Activated T-cell treated with anti-CD3 and anti-CD28 coated beads, Interleukin-2, amount 50 U/mL, for 1 hour (primary cell): Measurements from ENCODE around the gene AQP3.
"Not testable (repeated sequence)": the region's sequence is repeated elsewhere in the genome, so short reads cannot be mapped to it uniquely, and the experiment has no call there.

Experiments
- DNase-seq: peaks from one replicate; pipeline ENCODE4 v3.0.0-alpha.2; 2020

The AQP3 gene

DNA sequence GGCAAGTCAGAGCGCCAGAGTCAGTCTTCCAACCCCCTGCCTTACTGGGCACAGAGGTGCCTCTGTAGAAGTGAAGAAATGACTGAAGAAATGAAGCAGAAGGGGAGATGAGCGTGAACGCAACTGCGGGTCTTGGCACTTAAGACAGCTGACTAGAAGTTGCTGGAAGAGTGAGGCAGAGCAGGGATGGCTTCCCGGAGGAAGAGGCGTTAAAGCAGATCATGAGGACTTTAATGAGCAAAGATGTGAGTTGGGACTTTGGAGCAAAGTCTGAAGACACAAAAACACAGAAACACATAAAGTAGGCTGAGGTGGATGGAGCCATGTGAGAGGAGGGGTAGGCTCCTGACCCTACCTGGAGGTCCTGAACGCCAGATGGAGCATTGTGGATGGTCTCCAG, 7.2 kb downstream of the AQP3 start:
- no peak for DNase-seq

DNA sequence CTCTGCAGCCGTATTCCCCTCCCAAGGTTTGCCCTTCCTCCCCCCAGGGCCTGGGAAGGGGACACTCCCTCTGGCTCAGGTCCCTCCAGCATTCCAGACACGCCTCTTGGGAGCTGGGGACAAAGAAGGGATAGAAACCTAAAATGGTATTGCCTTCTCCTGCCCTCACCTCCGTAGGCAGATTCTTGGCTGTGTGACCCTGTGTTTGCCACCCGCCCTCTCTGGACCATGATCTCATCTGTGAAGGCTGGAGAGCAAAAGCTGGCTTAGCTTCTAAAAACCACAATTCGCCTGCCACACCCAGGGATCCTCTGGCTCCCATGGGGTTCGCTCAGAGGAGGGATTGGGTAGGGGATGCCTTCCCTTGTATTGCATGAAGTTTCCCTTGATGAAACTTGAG, 7.7 kb downstream of the AQP3 start:
- no peak for DNase-seq

DNA sequence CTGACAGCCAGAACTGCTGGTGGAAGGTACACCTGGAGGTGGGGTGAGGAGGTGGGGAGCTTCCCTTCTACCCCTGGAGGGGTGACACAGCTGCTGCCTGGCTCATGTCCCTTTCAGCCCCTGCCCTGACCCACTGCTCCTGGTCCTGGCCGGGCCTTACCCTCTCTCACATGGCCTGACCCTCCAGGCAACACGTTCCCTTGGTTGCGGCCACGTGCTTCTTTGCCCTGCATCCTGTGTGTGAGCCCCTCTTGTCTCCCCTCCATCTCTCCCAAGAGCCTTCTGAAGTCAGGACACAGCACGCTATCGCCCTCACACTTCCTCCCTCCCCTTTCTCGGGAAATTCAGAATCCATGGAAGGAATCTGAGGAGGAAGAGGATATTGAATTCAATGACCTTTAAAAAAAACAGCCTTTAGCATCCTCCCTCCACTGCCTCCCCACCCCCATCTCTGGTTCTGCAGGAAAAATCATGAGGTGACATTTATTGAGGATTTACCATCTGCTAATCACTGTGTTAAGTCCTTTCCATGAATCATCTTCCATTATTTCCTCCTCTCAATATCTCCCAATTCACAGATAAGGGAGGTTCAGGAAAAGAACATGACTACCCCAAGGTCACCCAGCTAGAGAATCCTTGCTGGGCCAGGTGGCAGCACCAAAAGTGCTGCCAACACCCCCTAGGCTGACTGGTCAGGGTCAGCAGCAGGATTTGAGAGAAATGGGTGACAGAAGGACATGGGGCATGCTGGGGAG, 8.3 kb downstream of the AQP3 start:
- DNase-seq: no peak

DNA sequence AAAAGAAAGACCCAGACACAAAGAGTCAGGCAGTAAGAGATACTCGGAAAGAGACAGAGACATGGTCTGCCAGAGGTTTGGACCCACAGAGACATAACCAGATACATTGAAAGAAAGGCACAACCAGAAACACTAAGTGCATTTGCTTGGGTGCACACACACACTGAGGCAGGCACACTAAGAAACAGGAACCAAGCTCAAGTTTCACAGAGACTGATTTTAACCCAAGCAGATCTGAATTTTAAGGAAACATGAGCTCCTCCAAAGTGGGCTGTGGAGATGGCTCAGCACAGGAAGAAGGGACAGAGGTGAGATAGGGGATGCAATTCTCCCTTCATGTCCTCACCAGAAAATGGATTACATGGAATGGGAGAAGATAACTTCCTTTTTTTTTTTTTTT, 9.5 kb downstream of the AQP3 start:
- DNase-seq: no peak

DNA sequence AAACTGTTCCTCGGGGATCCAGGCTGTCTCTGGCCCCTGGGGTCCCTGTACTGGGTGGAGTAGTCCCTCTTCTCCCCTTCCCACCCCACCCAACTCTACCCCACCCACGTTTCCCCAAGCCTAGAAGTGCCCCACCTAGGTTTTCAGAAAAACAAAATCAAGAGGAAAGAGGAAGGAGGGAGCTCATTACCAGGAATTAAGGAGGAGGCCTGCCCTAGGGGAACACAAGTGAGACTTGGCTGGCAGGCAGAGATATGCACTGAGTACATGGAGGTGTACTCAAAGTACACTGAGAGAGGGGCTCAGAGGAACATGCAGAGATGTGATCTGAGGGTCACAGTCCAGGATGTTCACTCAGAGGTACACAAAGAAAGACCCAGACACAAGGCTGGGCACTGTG, 10.2 kb downstream of the AQP3 start:
- no peak for DNase-seq

DNA sequence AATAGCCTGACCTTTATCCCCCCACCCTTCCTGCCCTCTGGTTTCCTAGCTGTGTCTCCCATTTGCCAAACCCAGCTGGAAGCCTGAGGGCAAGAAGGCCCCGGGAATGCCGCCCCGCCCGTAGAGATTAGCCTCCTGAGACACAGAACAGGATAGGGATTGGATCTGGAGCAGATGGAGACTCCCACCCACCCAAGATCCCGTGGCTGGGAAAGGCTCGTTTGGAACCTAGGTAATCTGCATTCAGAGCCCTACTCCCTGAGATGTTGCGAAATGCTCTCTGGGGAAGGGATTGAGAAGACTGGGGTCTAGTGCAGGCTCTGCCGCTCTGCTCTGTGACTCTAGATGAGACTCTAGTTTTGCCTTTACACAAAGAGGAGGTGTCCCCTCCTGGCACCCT, 10.9 kb downstream of the AQP3 start:
- no peak for DNase-seq

DNA sequence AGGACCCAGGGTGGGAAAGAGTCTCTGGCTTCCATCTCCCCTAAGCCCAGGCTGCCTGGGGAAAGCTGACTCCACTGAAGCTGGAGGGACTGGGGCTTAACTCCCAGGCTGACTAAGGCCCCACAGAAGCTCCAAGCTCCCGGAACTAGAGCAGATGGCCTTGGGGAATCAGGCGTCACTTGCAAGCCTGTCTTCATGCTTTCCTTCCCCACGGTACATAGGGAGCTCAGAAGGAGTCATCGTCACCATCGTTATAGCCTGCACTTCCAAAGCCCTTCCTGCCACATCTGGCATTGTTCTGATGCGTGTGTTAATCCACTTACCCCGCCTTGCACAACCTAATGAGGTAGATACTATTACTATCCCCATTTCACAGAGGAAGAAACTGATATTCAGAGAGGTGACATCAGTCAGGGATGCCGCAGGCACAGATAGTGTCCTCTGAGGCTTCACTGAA, 11.5 kb downstream of the AQP3 start:
- DNase-seq: no peak

DNA sequence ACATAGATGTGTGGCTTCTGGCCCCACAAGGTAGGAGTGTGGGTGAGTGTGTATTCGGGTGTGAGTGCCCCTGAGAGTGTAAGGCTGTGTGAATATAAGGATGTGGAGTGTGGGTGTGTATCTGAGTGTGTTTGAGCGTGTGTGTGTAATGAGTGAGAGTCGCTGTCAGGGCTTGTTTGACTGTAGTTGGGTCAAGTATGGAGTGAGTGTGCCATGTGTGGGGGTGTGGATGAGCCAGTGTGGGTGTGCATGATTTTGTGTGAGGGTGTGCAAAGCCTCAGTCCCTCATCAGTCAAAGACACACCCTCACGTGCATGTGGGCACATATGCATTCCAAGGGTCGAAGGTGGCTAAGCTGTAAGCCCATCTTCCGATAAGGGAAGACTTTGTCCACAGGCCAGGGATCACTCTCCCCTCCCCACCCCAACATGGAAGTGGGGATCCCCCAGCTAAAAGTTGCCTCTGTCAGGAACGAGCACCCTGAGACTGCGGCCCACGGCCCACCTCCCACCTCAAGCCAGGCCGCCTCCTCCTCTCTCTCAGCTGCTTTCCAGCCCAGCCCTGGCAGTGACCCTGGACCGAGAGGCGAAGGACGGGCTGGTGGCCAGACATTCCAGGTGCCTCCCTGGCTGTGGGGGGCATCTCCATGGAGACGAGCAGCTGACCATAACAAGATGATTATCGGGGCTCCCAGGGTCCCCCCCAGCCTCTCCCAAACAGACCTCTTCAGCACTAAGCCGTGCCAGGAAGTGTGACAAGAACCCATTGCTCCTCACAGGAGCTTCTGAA, 12.9 kb downstream of the AQP3 start:
- no peak for DNase-seq

DNA sequence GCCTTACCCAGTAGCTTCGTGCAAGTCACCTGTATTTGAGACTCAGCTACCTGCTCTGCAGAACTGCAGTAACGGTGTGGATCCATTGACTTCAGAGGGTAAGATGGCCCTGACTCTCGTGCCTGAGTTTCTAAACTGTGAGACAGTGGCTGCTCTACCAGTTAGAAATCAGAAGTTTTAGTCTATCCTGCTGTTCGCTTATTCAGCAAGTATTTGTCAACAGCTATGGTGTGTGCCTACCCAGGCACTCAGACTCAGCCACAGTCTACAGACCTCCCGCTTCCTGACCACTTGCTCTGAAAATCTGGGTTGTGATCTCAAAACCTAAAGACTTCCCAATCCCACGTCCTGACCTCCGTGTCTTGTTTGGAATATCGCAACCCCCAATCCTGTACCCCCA, 13.5 kb downstream of the AQP3 start:
- DNase-seq: no peak

DNA sequence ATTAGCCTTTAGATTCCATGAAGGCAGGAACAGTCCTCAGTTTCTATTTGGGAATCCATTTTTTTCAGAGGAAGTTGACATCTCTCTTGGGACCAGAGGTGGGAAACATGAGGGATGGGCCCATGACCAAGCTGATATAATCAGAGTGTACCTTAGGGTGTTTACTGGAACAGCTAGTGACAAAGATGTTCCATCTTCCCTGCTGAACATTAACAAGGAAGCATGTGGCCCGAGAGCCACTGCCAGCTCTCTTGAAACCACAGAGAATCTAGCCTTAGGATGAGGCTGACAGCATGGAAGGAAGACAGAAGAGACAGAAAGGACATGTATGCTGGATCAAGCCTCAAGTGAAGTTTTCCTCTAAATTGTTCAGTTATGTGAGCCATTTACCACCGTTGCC, 16.0 kb downstream of the AQP3 start:
- DNase-seq: no peak

DNA sequence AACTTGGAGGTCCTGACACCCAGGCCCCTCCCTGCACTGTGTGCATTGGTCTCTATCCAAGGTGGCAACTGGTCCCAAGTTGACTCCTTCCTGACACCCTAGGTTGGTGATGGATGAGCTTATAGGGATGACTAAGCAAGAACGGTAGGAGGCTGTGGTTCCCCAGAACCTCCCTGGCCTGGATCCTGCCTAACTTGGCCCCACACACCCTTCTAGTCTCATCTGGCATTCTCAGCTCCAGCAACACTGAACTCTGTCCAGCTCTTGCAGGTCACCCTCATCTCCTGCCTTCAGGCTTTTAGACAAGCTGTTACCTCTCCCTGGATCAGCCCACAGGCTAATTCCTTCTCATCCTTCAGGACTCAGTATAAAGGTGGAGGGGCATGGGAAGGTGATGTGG, 16.5 kb downstream of the AQP3 start:
- DNase-seq: no peak

DNA sequence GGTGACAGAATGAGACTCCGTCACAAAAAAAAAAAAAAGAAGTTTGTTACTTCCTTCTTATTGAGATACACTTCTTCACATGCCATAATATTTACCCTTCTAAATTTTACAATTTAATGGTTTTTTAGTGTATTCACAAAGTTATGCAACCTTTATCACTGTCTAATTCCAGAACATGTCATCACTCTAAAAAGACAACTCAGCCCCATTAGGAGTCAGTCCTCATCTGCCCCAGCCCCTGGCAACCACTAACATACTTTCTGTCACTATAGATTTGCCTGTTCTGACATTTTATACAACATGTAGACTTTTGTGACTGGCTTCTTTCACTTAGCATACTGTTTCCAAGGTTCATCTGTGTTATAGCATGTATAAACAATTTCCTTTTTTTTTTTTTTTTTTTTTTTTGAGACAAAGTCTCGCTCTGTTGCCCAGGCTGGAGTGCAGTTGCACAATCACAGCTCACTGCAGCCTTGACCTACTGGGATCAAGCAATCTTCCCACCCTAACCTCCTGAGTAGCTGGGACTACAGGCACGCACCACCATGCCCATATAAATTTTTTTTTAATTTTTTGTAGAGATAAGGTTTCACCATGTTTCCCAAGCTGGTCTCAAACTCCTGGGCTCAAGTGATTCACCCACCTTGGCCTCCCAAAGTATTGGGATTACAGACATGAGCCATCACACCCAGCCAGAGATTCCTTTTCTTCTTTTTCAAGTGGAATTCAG, 18.0 kb downstream of the AQP3 start:
- no peak for DNase-seq

DNA sequence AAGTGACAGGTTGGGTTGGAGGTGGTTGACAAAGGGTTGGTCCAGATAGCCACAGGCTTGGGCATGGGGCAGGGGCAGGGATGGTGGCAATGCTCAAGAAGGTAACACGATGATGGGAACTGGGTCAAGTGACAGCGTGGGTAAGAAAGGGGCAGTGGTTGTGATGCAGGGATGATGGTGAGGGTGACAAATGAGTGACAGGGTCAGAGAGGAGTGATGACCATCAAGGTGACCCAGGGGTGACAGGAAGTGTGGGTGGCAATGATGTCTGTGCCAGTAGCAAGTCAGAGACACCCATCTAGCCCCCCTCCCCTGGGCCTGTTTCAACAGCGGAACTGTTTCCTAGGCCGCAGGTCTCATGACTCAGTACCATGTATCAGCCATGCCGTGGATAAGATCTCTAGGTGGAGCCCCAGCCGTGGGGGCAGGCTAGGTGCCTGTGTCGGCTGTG, 20.5 kb downstream of the AQP3 start:
- no peak for DNase-seq

DNA sequence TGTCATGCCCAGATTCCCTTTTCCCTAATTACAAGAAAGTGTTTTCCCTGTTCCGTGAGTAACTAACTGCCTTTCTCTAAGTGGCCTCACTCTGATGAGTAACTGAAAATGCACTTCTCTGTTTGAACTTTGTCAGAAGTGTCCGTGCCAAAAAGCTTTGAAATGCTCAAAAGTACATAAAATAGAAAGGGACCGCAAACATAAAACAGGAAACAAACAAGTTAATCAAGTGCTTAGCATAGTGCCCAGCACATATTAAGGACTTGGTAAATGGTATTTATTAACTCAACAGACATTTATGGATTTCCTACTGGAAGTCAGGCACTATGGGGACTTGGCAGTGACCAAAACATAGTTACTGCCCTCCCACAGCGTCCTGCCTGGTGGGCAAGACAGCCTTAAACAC, 22.3 kb downstream of the AQP3 start:
- no peak for DNase-seq

DNA sequence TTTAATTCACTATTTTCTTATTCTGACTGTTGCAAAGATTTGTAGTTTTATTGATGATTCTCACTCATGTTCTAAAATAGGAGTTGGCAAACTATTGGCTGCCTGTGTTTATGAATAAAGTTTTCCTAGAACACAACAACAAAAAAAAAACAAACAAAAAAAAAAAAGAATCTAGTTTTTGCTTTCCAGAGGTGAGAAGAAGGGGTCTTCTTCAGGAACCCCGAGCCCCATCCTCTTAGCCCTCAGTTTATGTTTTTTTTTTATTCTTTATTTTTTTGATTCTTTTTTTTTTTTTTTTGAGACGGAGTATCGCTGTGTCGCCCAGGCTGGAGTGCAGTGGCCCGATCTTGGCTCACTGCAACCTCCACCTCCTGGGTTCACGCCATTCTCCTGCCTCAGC, 22.9 kb downstream of the AQP3 start:
- DNase-seq: not testable (repeated sequence)

DNA sequence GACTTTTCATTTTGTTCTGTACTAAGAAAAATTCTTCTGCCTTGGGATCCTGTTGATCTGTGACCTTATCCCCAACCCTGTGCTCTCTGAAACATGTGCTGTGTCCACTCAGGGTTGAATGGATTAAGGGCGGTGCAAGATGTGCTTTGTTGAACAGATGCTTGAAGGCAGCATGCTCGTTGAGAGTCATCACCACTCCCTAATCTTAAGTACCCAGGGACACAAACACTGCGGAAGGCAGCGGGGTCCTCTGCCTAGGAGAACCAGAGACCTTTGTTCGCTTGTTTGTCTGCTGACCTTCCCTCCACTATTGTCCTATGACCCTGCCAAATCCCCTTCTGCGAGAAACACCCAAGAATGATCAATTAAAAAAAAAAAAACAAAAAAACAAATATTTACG, 23.4 kb downstream of the AQP3 start:
- not testable (repeated sequence) for DNase-seq

DNA sequence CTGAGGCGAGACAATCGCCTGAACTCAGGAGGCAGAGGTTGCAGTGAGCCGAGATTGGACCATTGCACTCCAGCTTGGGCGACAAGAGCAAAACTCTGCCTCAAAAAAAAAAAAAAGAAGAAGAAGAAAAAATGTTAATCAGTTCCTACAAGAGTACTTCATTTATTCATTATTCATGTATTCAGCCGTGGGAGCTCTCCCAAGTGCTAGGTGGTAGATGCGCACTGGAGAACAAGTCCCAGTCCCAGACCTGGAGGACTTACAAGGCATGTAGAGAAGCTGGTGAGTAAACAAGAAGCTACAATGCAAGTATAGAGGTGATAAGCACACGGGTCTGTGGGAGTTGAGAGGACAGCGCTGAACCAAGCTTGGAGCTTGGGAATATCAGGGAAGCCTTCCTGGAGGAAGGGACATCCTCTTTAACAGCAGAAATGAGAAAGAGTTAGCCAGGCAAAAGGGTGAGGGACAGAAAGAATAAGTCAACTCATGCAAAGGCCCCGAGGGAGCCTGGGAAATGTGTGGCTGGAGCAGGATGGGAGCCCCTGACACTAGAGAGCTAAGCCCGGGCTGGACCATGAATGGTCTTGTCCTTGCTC, 27.6 kb downstream of the AQP3 start:
- DNase-seq: no peak

DNA sequence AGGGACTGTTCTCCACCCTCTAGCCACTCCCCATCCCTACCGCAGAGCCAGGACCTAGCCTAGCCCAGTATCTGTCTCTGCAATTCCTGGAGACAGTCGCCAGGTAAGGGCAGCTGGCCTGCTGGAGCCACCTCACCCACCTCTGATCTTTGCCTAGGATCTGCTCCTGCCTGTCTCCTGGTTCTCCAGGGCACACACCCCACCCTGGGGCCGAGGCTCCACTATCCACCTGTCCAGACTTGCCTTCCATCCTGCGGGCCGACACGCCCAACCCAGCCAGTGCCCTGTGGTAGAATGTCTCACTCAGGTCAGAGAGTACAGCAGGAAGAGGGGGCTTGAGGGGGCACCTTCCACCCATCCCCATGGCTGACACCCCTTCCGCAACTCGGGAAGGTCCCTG, 29.3 kb downstream of the AQP3 start:
- no peak for DNase-seq

DNA sequence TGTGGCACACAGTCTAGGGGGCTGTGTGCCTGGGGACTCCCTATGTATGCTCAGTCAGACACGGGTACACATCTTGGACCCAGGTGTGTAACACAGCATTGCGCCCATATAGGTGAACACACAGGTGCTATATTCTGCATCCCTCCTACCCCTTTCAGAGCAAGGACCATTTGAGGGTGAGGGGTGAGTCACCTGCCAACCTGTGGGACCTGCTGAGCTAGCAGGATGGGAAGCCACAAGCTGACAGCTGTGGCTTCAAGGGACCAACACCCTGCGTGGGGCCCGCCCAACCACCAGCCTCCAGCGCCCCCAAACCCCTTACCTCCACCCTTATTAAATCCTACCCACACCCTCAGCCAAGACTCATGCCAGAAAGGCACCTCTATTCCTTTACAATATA, 30.4 kb downstream of the AQP3 start:
- peak; percentile 59 for DNase-seq

DNA sequence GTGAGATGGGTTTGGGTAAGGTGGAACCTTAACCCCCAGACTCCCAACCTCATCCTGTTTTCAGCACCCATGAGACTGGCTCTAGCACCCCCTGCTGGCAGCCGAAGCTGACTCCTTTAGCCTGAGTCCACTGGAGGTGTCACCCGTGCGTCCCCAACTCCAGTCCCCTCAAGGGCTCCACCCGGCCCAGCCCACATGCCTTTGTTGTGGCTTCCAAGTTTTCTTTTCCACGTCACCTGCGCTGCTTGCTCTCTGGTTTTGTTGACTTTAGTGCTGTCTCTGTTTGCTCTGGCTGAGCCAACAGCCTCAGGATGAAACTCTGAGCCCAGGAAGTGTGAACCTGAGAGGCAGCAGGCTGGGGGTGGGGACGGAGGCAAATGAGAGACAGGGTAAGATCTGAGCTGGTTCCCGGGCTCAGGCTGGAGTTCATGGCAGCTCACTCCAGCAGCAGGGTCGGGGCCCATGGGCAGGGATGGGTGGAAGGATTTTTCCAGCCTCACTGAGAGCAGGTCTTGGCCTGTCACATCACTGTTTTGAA, 31.8 kb downstream of the AQP3 start:
- peak; percentile 95 for DNase-seq

DNA sequence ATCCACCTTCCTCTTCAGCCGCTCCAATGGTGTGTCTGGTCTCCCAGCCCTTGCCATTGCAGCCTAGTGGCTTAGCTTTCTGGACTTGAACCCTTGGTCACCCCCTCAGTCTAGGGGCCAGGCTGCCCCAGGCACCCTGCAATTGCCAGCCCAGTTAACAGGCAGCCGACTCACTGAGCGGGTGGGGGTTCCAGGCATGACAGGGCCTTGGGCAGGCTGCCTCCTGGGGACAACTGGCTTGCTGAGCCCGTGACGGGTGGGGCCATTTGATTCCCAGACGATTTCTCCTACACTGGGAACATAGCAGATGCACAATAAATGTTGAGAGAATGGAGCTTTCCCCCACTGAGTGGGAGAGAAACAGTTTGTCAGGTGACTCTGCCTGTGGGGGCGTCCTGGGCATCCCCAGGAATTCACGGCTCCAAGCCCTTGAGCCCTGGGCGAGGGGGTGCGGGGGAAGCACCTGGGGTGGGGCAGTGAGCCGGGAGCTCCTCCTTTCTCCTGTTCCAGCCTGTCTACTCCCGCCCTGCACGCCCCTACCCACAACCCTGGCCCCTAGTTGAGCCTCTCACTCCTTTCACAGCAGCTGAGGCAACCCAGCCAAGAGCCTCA, 32.4 kb downstream of the AQP3 start:
- no peak for DNase-seq

DNA sequence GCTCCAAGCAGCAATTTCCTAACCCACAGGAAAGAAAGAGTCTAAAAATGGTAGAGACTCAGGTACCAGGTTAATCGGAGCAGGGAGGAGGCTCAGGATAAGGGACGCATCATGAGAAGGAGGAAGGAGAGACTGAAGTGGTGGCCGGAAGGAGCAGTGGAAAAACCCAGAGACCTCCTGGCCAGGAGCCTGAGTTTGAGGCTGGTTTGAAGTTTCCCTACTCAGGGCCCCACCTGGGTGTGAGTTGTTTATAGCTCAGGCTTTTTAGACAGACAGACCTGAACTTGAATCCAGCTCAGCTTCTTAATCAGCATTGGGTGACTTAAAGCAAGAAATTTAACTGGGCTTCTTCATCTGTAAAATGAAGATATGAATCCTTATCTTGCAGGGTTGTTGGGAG, 33.1 kb downstream of the AQP3 start:
- no peak for DNase-seq

DNA sequence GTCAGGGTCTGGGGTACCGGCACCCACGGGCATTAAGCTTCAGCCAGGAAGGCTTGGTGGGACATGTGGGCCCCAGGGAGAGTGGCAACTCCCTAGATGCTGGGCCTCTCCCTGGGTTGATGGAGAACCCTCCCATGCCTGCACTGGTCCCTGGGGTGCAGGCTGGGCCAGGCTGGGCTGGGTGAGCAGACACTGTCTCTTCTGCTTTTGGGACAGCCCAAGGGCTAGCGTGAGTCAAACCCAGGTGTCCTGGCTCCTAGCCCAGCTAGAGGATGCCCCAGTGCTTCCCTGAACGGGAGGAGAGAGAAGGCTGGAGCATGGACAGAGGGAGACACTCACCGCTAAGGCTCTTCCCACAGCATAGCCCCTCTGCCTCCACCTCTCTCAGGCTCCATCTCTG, 39.3 kb downstream of the AQP3 start:
- DNase-seq: no peak
